ENCODE measurements around the gene TBX15. TPM values are rescaled to one million over a fixed set of nuclear protein-coding genes. Genes with fewer than 3 reads are reported as not detected.

The TBX15 gene
- total RNA-seq, 4 donors from 2014 or later = 1.1 to 5.4 (median 3.5) TPM

- no peak for DNase-seq
- 27 to 28% methylated on average over 44 of the region's 44 CpGs for WGBS, 2 donors
- Histone ChIP-seq H3K36me3 (no peaks in the 10 kb centered on the region), H3K4me1 (peaks cover 14 to 25% of the 10 kb centered on the region in 2 donors), H3K27me3 (peaks cover 91% of the 10 kb centered on the region), H3K4me3 (replicated peaks in 1 of 3) (no peak overlapping the region), H3K27ac (no peak overlapping the region), H3K9me3 (no peaks in the 10 kb centered on the region)
- intact Hi-C loops (cut with DNase I) = no loop called here
- TF ChIP-seq CTCF (IDR thresholded peaks at IDR 0.05) (no peak), POLR2A (IDR thresholded peaks at IDR 0.05) (no peak)
Observed at GRCh38 chr1:118989006-118989815, 1.1 kb upstream of the TBX15 start.

GRCh38 chr1:118987468-118988185 lies 516 bp downstream of the TBX15 start:
- Histone ChIP-seq H3K9me3 (no peaks in the 10 kb centered on the region), H3K27me3 (peaks cover 86% of the 10 kb centered on the region), H3K36me3 (no peaks in the 10 kb centered on the region), H3K27ac (peak overlapping the region in 2 of 3 donors; percentile 29 to 41), H3K4me1 (peaks cover 15 to 29% of the 10 kb centered on the region in 2 donors), H3K4me3 (replicated peaks in 1 of 3) (peak overlapping the region in 2 of 3 donors; percentile 12 to 28)
- WGBS, 2 donors = 2 to 7% methylated on average over 57 to 64 of the region's 65 CpGs
- no peak for DNase-seq
- intact Hi-C loops (cut with DNase I) = no loop called here
- TF ChIP-seq CTCF (IDR thresholded peaks at IDR 0.05) (no peak), POLR2A (IDR thresholded peaks at IDR 0.05) (no peak)

GRCh38 chr1:118986555-118987467 lies 1.3 kb downstream of the TBX15 start:
- Histone ChIP-seq H3K27me3 (peaks cover 79% of the 10 kb centered on the region), H3K4me1 (peaks cover 15 to 29% of the 10 kb centered on the region in 2 donors), H3K36me3 (no peaks in the 10 kb centered on the region), H3K9me3 (no peaks in the 10 kb centered on the region), H3K27ac (peak overlapping the region in 2 of 3 donors; percentile 29 to 41), H3K4me3 (replicated peaks in 1 of 3) (peak overlapping the region in 2 of 3 donors; percentile 12 to 28)
- TF ChIP-seq POLR2A (IDR thresholded peaks at IDR 0.05) = no peak
- TF ChIP-seq CTCF (IDR thresholded peaks at IDR 0.05) = no peak
- no peak for DNase-seq
- 16 to 17% methylated on average over 39 to 42 of the region's 42 CpGs for WGBS, 2 donors
- intact Hi-C loops (cut with DNase I) = no loop called here

GRCh38 chr1:118985640-118986554 lies 2.2 kb downstream of the TBX15 start:
- 13 to 17% methylated on average over 34 of the region's 34 CpGs for WGBS, 2 donors
- Histone ChIP-seq H3K36me3 (no peaks in the 10 kb centered on the region), H3K27ac (no peak overlapping the region), H3K4me1 (peaks cover 15 to 29% of the 10 kb centered on the region in 2 donors), H3K4me3 (replicated peaks in 1 of 3) (no peak overlapping the region), H3K9me3 (no peaks in the 10 kb centered on the region), H3K27me3 (peaks cover 71% of the 10 kb centered on the region)
- intact Hi-C loops (cut with DNase I) = no loop called here
- DNase-seq = no peak
- TF ChIP-seq CTCF (IDR thresholded peaks at IDR 0.05) (no peak), POLR2A (IDR thresholded peaks at IDR 0.05) (no peak)

Measured in thyroid gland (tissue), 4 donors.